GM19372 (cell line): Measurements from ENCODE around the gene INTS4.
"Not testable (repeated sequence)": the region's sequence is repeated elsewhere in the genome, so short reads cannot be mapped to it uniquely, and the experiment has no call there.

Source experiments
- ATAC-seq: cut with Tn5 transposase; IDR thresholded peaks from one replicate; pipeline ENCODE4 v1.9.1; 2021; ENCODE audit warnings: mild to moderate bottlenecking, low read depth, moderate library complexity; ENCODE audit not compliant: unreplicated experiment

The INTS4 gene, protein sequence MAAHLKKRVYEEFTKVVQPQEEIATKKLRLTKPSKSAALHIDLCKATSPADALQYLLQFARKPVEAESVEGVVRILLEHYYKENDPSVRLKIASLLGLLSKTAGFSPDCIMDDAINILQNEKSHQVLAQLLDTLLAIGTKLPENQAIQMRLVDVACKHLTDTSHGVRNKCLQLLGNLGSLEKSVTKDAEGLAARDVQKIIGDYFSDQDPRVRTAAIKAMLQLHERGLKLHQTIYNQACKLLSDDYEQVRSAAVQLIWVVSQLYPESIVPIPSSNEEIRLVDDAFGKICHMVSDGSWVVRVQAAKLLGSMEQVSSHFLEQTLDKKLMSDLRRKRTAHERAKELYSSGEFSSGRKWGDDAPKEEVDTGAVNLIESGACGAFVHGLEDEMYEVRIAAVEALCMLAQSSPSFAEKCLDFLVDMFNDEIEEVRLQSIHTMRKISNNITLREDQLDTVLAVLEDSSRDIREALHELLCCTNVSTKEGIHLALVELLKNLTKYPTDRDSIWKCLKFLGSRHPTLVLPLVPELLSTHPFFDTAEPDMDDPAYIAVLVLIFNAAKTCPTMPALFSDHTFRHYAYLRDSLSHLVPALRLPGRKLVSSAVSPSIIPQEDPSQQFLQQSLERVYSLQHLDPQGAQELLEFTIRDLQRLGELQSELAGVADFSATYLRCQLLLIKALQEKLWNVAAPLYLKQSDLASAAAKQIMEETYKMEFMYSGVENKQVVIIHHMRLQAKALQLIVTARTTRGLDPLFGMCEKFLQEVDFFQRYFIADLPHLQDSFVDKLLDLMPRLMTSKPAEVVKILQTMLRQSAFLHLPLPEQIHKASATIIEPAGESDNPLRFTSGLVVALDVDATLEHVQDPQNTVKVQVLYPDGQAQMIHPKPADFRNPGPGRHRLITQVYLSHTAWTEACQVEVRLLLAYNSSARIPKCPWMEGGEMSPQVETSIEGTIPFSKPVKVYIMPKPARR

DNA sequence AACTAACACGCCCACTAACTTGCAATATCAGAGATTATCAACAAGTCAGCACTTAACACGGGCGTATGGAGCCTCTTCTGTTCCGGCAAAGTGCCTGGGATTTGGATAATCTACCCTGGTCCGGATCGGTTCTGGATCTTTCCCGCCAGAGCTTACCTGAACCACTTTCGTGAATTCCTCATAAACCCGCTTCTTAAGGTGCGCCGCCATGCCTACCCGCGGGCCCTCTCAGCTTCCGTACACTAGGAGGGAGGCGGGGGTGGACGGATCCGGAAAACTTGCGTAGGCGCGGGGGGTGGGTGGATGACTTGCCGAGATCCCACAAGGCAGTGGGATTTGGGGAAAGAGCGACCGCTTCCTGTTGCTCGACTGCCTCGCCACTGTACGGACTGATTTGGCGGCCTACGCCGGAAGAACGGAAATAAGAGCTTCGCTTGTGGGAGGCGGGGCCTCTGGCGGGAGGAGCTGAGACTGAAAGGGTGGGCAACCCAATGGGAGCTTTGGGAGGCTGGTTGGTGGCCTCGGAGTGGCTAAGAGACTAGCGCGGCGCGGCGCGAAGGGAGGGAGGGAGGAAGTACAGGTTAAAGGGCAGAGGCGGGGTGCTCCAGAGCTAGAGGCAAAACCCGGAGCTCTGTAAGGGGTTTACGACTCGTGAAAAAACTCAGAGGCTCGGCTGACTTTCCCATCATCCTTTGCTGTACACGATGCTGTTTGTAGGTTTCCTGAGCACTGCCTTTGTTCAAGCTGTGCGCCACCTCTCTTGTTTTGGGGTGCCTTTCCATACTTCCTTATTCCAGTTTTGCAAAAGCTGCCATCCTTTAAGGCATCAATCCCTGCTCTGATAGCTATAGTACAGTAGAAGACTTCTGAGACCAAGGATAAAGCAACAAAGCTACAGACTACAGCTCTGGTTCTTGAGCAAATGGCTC, at the start of gene INTS4:
Gene INTS4 (minus strand): TSS at position 235 of the 929 bp plus-strand sequence. CDS start 25 bp downstream, at position 210.
- peak; percentile 98 for ATAC-seq

DNA sequence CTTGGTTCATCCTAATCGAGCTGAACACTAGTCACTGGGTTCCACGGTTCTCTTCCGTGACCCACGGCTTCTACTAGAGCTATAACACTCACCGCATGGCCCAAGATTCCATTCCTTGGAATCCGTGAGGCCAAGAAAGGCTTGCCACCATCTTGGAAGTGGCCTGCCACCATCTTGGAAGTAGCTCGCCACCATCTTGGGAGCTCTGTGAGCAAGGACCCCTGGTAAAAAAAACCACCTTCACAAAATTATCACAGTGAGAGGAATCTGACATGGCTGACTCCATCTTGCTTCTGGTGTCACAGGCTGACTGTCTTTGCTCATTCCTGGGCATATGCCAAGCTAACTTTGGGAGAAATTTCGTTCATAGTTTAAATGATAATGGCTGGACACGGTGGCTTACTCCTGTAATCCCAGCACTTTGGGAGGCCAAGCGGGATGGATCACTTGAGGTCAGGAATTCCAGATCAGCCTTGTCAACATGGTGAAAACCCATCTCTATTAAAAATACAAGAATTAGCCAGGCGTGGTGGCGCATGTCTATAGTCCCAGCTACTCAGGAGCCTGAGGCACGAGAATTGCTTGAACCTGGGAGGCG, 47.5 kb upstream of the INTS4 start:
- ATAC-seq, result no peak

GRCh38 chr11:78041380-78041719, 46.9 kb upstream of the INTS4 start:
- not testable (repeated sequence) for ATAC-seq

- ATAC-seq, result no peak
These were observed 46.4 kb upstream of the INTS4 start for GRCh38 chr11:78040691-78041379.

GRCh38 chr11:78039919-78040671, 45.6 kb upstream of the INTS4 start:
- peak; percentile 67 for ATAC-seq

- ATAC-seq, result peak; percentile 12
These were observed 45.0 kb upstream of the INTS4 start for GRCh38 chr11:78039391-78039918.

- no peak for ATAC-seq
These were observed 44.3 kb upstream of the INTS4 start for GRCh38 chr11:78038697-78039313.

DNA sequence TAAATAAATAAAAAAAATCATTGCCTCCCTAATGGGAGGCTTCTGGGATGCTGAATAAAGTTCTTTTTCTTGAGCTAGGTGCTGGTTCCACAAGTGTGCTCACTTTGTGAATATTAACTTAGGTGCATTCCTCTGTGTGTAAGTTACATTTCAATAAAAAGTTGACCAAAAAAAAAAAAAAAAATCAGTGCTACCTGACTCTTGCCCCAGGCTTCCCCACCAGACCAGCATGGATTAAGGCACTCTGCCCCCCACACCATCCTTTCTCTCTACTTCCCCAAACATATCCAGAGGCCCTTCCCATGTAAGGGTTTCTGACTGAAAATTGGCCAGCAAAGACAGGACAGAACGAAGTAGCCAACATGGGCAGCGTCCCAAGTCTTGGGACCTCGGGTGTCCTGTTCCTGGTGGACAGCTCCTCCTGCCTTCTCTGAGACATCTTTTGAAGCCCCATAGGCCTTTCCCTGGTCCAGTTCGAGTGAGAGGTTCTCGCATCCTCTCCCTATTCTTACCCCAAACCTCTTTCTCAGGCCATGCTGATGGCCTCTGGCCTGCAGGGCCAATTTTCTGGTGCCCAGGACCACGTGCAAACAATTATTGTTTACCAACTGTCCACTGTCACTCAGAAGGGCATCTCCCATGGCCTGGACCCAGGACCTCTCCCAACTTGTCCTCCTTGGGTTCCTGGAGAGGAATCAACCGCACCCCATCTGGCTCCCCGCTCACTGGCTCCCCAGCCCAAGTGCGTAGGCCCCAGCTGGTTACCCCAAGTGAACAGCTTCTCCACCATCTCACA, 43.6 kb upstream of the INTS4 start:
- no peak for ATAC-seq

DNA sequence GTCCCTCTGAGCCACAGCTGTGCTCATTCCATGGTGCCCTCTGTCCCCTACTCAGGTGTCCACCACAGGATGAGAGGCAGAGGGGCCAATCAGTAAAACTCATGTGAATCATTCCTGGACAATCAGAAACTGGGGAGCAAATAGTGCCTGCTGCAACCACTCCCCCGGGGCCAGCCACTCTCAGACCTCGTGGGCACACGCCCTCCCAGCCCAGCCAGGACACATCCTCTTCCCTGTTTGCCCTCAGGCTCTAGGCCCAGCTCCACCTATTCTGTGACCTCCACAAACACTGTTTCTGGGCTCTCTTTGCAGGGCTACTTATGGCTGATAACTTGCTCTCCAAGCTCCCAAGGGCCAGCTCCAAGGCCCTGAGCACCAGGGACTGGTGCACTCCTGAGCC, 42.6 kb upstream of the INTS4 start:
- no peak for ATAC-seq

GRCh38 chr11:78036313-78036712, 41.8 kb upstream of the INTS4 start:
- ATAC-seq, result no peak

DNA sequence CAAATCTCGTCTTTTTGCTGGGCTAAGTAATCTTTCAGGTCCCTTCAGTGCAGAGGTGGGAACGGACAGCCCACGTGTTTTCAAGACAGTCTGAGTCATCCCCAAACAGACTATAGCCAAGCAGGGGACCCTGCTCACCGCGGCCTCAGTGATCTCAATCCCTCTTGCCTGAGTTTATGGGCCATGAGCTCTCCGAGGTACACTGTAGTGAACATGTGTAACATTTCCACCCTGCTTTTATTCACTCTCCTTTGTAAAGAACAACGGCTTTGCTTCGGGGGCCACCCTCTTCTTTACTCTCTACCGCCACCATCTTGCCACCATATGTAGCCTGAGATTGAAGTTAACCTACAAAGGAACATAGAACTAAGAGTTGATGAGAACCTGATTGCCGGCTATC, 40.2 kb upstream of the INTS4 start:
- ATAC-seq, result no peak

DNA sequence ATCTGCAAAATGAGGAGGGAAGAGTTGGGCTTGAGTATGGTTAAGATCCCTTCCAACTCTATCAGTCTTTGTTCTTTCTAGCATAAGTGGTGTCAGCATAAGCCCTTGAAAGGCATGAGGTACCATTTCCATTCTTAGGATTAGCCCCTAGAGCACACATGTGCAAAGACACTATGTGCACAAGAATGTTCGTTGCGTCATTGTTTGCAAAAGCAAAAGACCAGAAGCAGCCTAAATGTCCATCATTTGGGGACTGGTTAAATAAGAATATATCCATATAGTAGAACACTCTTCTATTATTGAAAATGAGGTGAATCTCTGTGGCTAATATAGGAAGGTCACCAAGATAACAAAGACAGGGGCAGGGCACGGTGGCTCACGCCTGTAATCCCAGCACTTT, 38.6 kb upstream of the INTS4 start:
- no peak for ATAC-seq

GRCh38 chr11:78032090-78032489, 37.6 kb upstream of the INTS4 start:
- ATAC-seq, result no peak

- ATAC-seq, result peak; percentile 59
These were observed 37.2 kb upstream of the INTS4 start for GRCh38 chr11:78031629-78032028.

GRCh38 chr11:78030429-78031325, 36.2 kb upstream of the INTS4 start:
- no peak for ATAC-seq

DNA sequence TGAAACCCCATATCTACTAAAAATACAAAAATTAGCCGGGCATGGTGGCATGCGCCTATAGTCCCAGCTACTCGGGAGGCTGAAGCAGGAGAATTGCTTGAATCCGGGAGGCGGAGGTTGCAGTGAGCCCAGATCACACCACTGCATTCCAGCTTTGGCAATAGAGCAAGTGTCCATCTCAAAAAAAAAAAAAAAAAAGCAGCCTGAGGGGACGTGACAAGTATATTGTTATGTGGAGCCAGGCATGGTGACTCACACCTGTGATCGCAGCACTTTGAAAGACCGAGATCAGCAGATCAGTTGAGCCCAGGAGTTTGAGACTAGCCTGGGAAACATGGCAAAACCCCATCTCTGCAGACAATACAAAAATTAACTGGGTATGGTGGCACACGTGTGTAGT, 34.0 kb upstream of the INTS4 start:
- ATAC-seq, result not testable (repeated sequence)
